ENCODE measurements around the gene TFAP2D.

The TFAP2D gene

GRCh38 chr6:50816115-50816675, 102.9 kb downstream of the TFAP2D start:
- peak; percentile 78 for TF ChIP-seq CTCF (IDR thresholded peaks at IDR 0.05; ENCODE audit: insufficient read depth, low read depth, low read length, missing control alignments)
- peak overlapping the region; percentile 62 for H3K4me3 ChIP-seq (ENCODE audit: low read length)
- DNase-seq (ENCODE audit: low read depth): peak; percentile 82

- H3K4me3 ChIP-seq (ENCODE audit: low read length): no peak overlapping the region
- no peak for DNase-seq (ENCODE audit: low read depth)
- no peak for TF ChIP-seq CTCF (IDR thresholded peaks at IDR 0.05; ENCODE audit: insufficient read depth, low read depth, low read length, missing control alignments)
Observed at GRCh38 chr6:50816947-50817645, 103.8 kb downstream of the TFAP2D start.

GRCh38 chr6:50817646-50817950, 104.3 kb downstream of the TFAP2D start:
- no peak for TF ChIP-seq CTCF (IDR thresholded peaks at IDR 0.05; ENCODE audit: insufficient read depth, low read depth, low read length, missing control alignments)
- H3K4me3 ChIP-seq (ENCODE audit: low read length): no peak overlapping the region
- DNase-seq (ENCODE audit: low read depth): no peak

GRCh38 chr6:50818020-50818419, 104.7 kb downstream of the TFAP2D start:
- DNase-seq (ENCODE audit: low read depth): no peak
- H3K4me3 ChIP-seq (ENCODE audit: low read length): no peak overlapping the region
- TF ChIP-seq CTCF (IDR thresholded peaks at IDR 0.05; ENCODE audit: insufficient read depth, low read depth, low read length, missing control alignments): no peak

- H3K4me3 ChIP-seq (ENCODE audit: low read length): no peak within 1 kb of the TSS
- no peak for DNase-seq (ENCODE audit: low read depth)
- TF ChIP-seq CTCF (IDR thresholded peaks at IDR 0.05; ENCODE audit: insufficient read depth, low read depth, low read length, missing control alignments): no peak
Observed at GRCh38 chr6:50818673-50819072, 105.3 kb downstream of the TFAP2D start, which contains the start of gene TFAP2B. Gene TFAP2B (plus strand): TSS chr6:50818871. CDS start chr6:50818892, 21 bp downstream.

- DNase-seq (ENCODE audit: low read depth): peak; percentile 32
- no peak for TF ChIP-seq CTCF (IDR thresholded peaks at IDR 0.05; ENCODE audit: insufficient read depth, low read depth, low read length, missing control alignments)
- H3K4me3 ChIP-seq (ENCODE audit: low read length): no peak overlapping the region
Observed at GRCh38 chr6:50819466-50819903, 106.2 kb downstream of the TFAP2D start.

Data from epithelial cell of esophagus (primary cell).